ENCODE measurements around the gene CPN1. TPM values are rescaled to one million over a fixed set of nuclear protein-coding genes. Genes with fewer than 3 reads are reported as not detected.

The CPN1 gene
- total RNA-seq (2022) (24.3 and 24.9 TPM in 2 replicates), Bru-seq, nascent RNA (percentile 52 among the genes with signal in this experiment), BruChase-seq, experiment 1, labeled RNA remaining after a 2-hour chase (percentile 46 among the genes with signal in this experiment), BruChase-seq, experiment 2, labeled RNA remaining after a 6-hour chase (percentile 55 among the genes with signal in this experiment)
- long read RNA-seq, transcript CPN1-201 (9 exons, 1,863 nt) = major isoform, 66 of 74 reads
- long read RNA-seq, partial matches to known transcripts = 1 of 74 reads
- long read RNA-seq, other reads (novel, unspliced or antisense) = 7 of 74 reads

GRCh38 chr10:100081075-100082001, at the start of gene CPN1:
Gene CPN1 (minus strand): TSS chr10:100081869. CDS start chr10:100081625, 244 bp downstream.
- H3K4me1 ChIP-seq = peaks cover 28% of the 10 kb centered on the region
- H3K9me3 ChIP-seq = no peaks in the 10 kb centered on the region
- Mint-ChIP-seq H3K27me3 (ENCODE audit: insufficient read depth, unreplicated experiment) (no peaks in the 10 kb centered on the region), H3K4me3 (ENCODE audit: unreplicated experiment) (peak within 1 kb of the TSS; percentile 70), H3K4me1 (ENCODE audit: low read depth, unreplicated experiment) (peaks cover 29% of the 10 kb centered on the region), H3K27ac (ENCODE audit: unreplicated experiment) (peak within 1 kb of the TSS; percentile 14), H3K36me3 (ENCODE audit: insufficient read depth, unreplicated experiment) (peaks cover 5% of the 10 kb centered on the region), H3K9me3 (ENCODE audit: unreplicated experiment) (no peaks in the 10 kb centered on the region)
- H3K4me3 ChIP-seq (ENCODE audit: low read depth, low read length) = peak within 1 kb of the TSS; percentile 51
- BruUV-seq (replicated peaks) = TSS peak; percentile 62
- H3K36me3 ChIP-seq (ENCODE audit: control insufficient read depth, insufficient read depth, low read length) = no peaks in the 10 kb centered on the region; the same call in 1 of the 2 replicates
- intact Hi-C loops (cut with micrococcal nuclease; ENCODE audit: unreplicated experiment) = loop anchor here (1.0 kb wide), 1 partner anchor 20 kb away; no protein-coding TSS in a partner anchor
- POLR2A ChIA-PET = interaction anchor here (0.6 kb wide), 1 partner anchor 434 kb away, joined by 3 read pairs; no protein-coding TSS in a partner anchor
- TF ChIP-seq CTCF (IDR thresholded peaks at IDR 0.05; ENCODE audit: insufficient read depth in 1 of 2, low read depth in 1 of 2, low read length in 1 of 2, severe bottlenecking in 1 of 2, unreplicated experiment in 1 of 2) = no peak
- CTCF ChIA-PET = interaction anchor here (0.5 to 1.2 kb wide), 3 partner anchors 36 to 455 kb away, joined by 3 to 4 read pairs (median 3); partner anchors contain the start of gene HIF1AN
- H3K27me3 ChIP-seq (replicated peaks; ENCODE audit: control insufficient read depth, insufficient read depth, low read length) = no peaks in the 10 kb centered on the region
- DNase-seq = peak; percentile 48 to 51

GRCh38 chr10:100130831-100131230, 49.2 kb upstream of the CPN1 start:
- H3K27me3 Mint-ChIP-seq (ENCODE audit: insufficient read depth, unreplicated experiment) = no peaks in the 10 kb centered on the region
- Histone ChIP-seq H3K4me3 (ENCODE audit: low read depth, low read length) (no peak overlapping the region), H3K4me1 (no peaks in the 10 kb centered on the region), H3K9me3 (peaks cover 17% of the 10 kb centered on the region; the same call in 1 of the 2 replicates), H3K27me3 (replicated peaks; ENCODE audit: control insufficient read depth, insufficient read depth, low read length) (no peaks in the 10 kb centered on the region), H3K36me3 (ENCODE audit: control insufficient read depth, insufficient read depth, low read length) (no peaks in the 10 kb centered on the region)
- no peaks in the 10 kb centered on the region for H3K4me1 Mint-ChIP-seq (ENCODE audit: low read depth, unreplicated experiment)
- no peak overlapping the region for H3K27ac Mint-ChIP-seq (ENCODE audit: unreplicated experiment)
- DNase-seq = no peak
- H3K4me3 Mint-ChIP-seq (ENCODE audit: unreplicated experiment) = no peak overlapping the region
- no peaks in the 10 kb centered on the region for H3K36me3 Mint-ChIP-seq (ENCODE audit: insufficient read depth, unreplicated experiment)
- peaks cover 16% of the 10 kb centered on the region for H3K9me3 Mint-ChIP-seq (ENCODE audit: unreplicated experiment)
- intact Hi-C loops (cut with micrococcal nuclease; ENCODE audit: unreplicated experiment) = no loop called here
- BruUV-seq (replicated peaks) = no TSS peak
- ChIA-PET POLR2A (no interaction called here), CTCF (no interaction called here)
- no peak for TF ChIP-seq CTCF (IDR thresholded peaks at IDR 0.05; ENCODE audit: insufficient read depth in 1 of 2, low read depth in 1 of 2, low read length in 1 of 2, severe bottlenecking in 1 of 2, unreplicated experiment in 1 of 2)

- no peak for TF ChIP-seq CTCF (IDR thresholded peaks at IDR 0.05; ENCODE audit: insufficient read depth in 1 of 2, low read depth in 1 of 2, low read length in 1 of 2, severe bottlenecking in 1 of 2, unreplicated experiment in 1 of 2)
- no peak overlapping the region for H3K4me3 Mint-ChIP-seq (ENCODE audit: unreplicated experiment)
- no peaks in the 10 kb centered on the region for H3K36me3 Mint-ChIP-seq (ENCODE audit: insufficient read depth, unreplicated experiment)
- no peaks in the 10 kb centered on the region for H3K27me3 Mint-ChIP-seq (ENCODE audit: insufficient read depth, unreplicated experiment)
- BruUV-seq (replicated peaks) = no TSS peak
- no peak overlapping the region for H3K27ac Mint-ChIP-seq (ENCODE audit: unreplicated experiment)
- Histone ChIP-seq H3K36me3 (ENCODE audit: control insufficient read depth, insufficient read depth, low read length) (no peaks in the 10 kb centered on the region), H3K4me3 (ENCODE audit: low read depth, low read length) (no peak overlapping the region), H3K4me1 (no peaks in the 10 kb centered on the region), H3K27me3 (replicated peaks; ENCODE audit: control insufficient read depth, insufficient read depth, low read length) (no peaks in the 10 kb centered on the region), H3K9me3 (peaks cover 8% of the 10 kb centered on the region; the same call in 1 of the 2 replicates)
- peaks cover 9% of the 10 kb centered on the region for H3K9me3 Mint-ChIP-seq (ENCODE audit: unreplicated experiment)
- intact Hi-C loops (cut with micrococcal nuclease; ENCODE audit: unreplicated experiment) = no loop called here
- H3K4me1 Mint-ChIP-seq (ENCODE audit: low read depth, unreplicated experiment) = no peaks in the 10 kb centered on the region
- DNase-seq = no peak
- ChIA-PET CTCF (no interaction called here), POLR2A (no interaction called here)
Observed at GRCh38 chr10:100129424-100129823, 47.8 kb upstream of the CPN1 start.

Data from Caco-2 (cell line).